ENCODE data around the gene MPV17L. TPM values are rescaled to one million over a fixed set of nuclear protein-coding genes. Genes with fewer than 3 reads are reported as not detected.
"Not testable (repeated sequence)": the region's sequence is repeated elsewhere in the genome, so short reads cannot be mapped to it uniquely, and the experiment has no call there.

Gene MPV17L
- total RNA-seq, 1 experiment from 2014 or later, result 4.6 TPM

DNA sequence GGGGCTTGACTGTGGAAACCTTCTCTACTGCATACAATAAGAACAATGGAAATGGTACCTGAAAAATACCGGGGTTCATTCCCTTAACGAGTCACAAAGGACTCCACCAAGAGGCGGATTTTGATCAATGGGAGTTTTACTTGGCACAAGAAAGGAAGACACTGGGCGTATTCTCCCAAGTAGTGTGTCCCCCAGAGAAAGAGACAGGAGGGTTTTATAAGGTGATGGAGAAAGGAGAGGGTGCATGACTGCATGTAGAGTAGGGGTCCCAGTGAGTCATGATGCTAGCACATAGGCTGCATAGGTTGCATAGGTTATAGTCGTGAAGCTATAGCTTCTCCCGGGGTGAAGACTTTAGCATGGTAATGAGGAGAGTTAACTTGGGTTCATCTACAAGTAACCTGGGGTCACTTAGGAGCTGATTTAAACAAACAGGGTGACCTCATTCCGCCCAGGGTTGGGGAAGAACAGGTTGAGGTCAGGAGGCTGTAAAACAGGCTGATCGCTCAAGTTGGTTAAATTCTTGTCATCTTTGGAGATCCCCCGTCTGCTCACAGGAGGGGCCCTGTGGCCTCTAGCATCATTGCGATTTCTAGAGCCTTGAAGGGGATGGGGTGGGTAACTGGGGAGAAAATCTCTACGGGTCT lies 1.5 kb downstream of the MPV17L start:
- H3K9me3 ChIP-seq, result no peaks in the 10 kb centered on the region
- H3K36me3 Mint-ChIP-seq (ENCODE audit: insufficient read depth, unreplicated experiment), result no peaks in the 10 kb centered on the region
- no peak overlapping the region for H3K4me3 ChIP-seq (ENCODE audit: low read depth, low read length)
- H3K27ac Mint-ChIP-seq (ENCODE audit: unreplicated experiment), result peak overlapping the region; percentile 26
- ChIA-PET POLR2A (no interaction called here), CTCF (no interaction called here)
- H3K27me3 ChIP-seq (replicated peaks; ENCODE audit: control insufficient read depth, insufficient read depth, low read length), result no peaks in the 10 kb centered on the region
- TF ChIP-seq, protein P1, sequence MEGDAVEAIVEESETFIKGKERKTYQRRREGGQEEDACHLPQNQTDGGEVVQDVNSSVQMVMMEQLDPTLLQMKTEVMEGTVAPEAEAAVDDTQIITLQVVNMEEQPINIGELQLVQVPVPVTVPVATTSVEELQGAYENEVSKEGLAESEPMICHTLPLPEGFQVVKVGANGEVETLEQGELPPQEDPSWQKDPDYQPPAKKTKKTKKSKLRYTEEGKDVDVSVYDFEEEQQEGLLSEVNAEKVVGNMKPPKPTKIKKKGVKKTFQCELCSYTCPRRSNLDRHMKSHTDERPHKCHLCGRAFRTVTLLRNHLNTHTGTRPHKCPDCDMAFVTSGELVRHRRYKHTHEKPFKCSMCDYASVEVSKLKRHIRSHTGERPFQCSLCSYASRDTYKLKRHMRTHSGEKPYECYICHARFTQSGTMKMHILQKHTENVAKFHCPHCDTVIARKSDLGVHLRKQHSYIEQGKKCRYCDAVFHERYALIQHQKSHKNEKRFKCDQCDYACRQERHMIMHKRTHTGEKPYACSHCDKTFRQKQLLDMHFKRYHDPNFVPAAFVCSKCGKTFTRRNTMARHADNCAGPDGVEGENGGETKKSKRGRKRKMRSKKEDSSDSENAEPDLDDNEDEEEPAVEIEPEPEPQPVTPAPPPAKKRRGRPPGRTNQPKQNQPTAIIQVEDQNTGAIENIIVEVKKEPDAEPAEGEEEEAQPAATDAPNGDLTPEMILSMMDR (IDR thresholded peaks at IDR 0.05; ENCODE audit: insufficient read depth in 1 of 2, low read depth in 1 of 2, low read length in 1 of 2, severe bottlenecking in 1 of 2, unreplicated experiment in 1 of 2), result no peak
- TSS peak; percentile 23 for BruUV-seq (replicated peaks)
- H3K27me3 Mint-ChIP-seq (ENCODE audit: insufficient read depth, unreplicated experiment), result no peaks in the 10 kb centered on the region
- H3K4me3 Mint-ChIP-seq (ENCODE audit: unreplicated experiment), result peak overlapping the region; percentile 64
- no peaks in the 10 kb centered on the region for H3K36me3 ChIP-seq (ENCODE audit: control insufficient read depth, insufficient read depth, low read length)
- H3K9me3 Mint-ChIP-seq (ENCODE audit: unreplicated experiment), result no peaks in the 10 kb centered on the region
- no peak for DNase-seq
- H3K4me1 ChIP-seq, result no peaks in the 10 kb centered on the region; the same call in 1 of the 2 replicates
- intact Hi-C loops (cut with micrococcal nuclease; ENCODE audit: unreplicated experiment), result no loop called here
- H3K4me1 Mint-ChIP-seq (ENCODE audit: low read depth, unreplicated experiment), result peaks cover 7% of the 10 kb centered on the region

DNA sequence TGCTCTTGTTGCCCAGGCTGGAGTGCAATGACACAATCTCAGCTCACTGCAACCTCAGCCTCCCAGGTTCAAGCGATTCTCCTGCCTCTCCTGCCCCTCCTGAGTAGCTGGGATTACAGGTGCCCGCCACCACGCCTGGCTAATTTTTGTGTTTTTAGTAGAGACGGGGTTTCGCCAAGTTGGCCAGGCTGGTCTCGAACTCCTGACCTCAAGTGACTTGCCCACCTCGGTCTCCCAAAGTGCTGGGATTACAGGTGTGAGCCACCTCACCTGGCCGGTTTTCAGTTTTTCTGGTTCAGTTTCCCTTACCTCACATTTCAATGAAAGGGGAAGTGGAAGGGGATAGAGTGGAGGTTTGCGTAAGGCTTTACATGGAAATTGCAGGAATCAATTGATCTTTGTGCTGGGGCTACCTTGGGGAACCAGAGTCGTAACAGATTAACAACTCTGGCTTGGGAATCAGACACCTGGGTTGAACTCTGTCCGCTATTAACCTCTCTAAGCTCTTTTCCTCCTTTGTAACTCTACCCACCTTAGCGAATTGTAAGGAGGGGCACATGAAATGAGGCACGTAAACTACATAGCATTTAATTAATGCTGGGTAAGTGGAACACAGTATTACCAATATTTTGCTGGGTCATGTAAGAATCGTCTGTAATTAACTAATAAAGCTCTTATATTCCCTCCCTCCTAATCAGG lies 3.2 kb downstream of the MPV17L start:
- Mint-ChIP-seq H3K36me3 (ENCODE audit: insufficient read depth, unreplicated experiment) (no peaks in the 10 kb centered on the region), H3K4me1 (ENCODE audit: low read depth, unreplicated experiment) (peaks cover 7% of the 10 kb centered on the region), H3K27me3 (ENCODE audit: insufficient read depth, unreplicated experiment) (no peaks in the 10 kb centered on the region), H3K9me3 (ENCODE audit: unreplicated experiment) (no peaks in the 10 kb centered on the region), H3K27ac (ENCODE audit: unreplicated experiment) (no peak overlapping the region), H3K4me3 (ENCODE audit: unreplicated experiment) (no peak overlapping the region)
- ChIA-PET POLR2A (no interaction called here), CTCF (no interaction called here)
- BruUV-seq (replicated peaks), result no TSS peak
- Histone ChIP-seq H3K4me1 (no peaks in the 10 kb centered on the region; the same call in 1 of the 2 replicates), H3K4me3 (ENCODE audit: low read depth, low read length) (no peak overlapping the region), H3K36me3 (ENCODE audit: control insufficient read depth, insufficient read depth, low read length) (no peaks in the 10 kb centered on the region), H3K9me3 (no peaks in the 10 kb centered on the region), H3K27me3 (replicated peaks; ENCODE audit: control insufficient read depth, insufficient read depth, low read length) (no peaks in the 10 kb centered on the region)
- TF ChIP-seq, protein P1 (IDR thresholded peaks at IDR 0.05; ENCODE audit: insufficient read depth in 1 of 2, low read depth in 1 of 2, low read length in 1 of 2, severe bottlenecking in 1 of 2, unreplicated experiment in 1 of 2), result no peak
- intact Hi-C loops (cut with micrococcal nuclease; ENCODE audit: unreplicated experiment), result no loop called here
- DNase-seq, result peak; percentile 30 to 45

DNA sequence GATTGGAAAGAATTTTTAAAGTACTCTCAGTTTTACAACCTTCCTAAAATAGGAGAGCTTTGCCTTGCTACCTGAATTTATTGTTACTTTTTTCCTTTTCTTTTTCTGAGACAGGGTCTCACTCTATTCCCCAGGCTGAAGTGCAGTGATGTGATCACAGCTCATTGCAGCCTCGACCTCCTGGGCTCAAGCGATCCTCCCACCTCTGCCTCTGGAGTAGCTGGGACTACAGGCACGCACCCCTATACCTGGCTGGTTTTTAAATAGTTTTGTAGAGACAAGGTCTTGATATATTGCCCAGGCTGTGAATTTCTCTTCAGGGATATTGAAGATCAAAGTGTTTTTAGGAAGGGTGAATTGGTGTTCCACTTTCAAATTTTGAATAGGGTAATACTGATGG lies 3.8 kb downstream of the MPV17L start:
- no peaks in the 10 kb centered on the region for H3K9me3 Mint-ChIP-seq (ENCODE audit: unreplicated experiment)
- Histone ChIP-seq H3K4me1 (no peaks in the 10 kb centered on the region; the same call in 1 of the 2 replicates), H3K4me3 (ENCODE audit: low read depth, low read length) (no peak overlapping the region), H3K27me3 (replicated peaks; ENCODE audit: control insufficient read depth, insufficient read depth, low read length) (no peaks in the 10 kb centered on the region), H3K36me3 (ENCODE audit: control insufficient read depth, insufficient read depth, low read length) (no peaks in the 10 kb centered on the region), H3K9me3 (no peaks in the 10 kb centered on the region)
- intact Hi-C loops (cut with micrococcal nuclease; ENCODE audit: unreplicated experiment), result no loop called here
- H3K4me3 Mint-ChIP-seq (ENCODE audit: unreplicated experiment), result no peak overlapping the region
- ChIA-PET CTCF (no interaction called here), POLR2A (no interaction called here)
- no peaks in the 10 kb centered on the region for H3K36me3 Mint-ChIP-seq (ENCODE audit: insufficient read depth, unreplicated experiment)
- BruUV-seq (replicated peaks), result no TSS peak
- no peaks in the 10 kb centered on the region for H3K27me3 Mint-ChIP-seq (ENCODE audit: insufficient read depth, unreplicated experiment)
- H3K27ac Mint-ChIP-seq (ENCODE audit: unreplicated experiment), result no peak overlapping the region
- no peak for DNase-seq
- TF ChIP-seq, protein P1 (IDR thresholded peaks at IDR 0.05; ENCODE audit: insufficient read depth in 1 of 2, low read depth in 1 of 2, low read length in 1 of 2, severe bottlenecking in 1 of 2, unreplicated experiment in 1 of 2), result no peak
- peaks cover 7% of the 10 kb centered on the region for H3K4me1 Mint-ChIP-seq (ENCODE audit: low read depth, unreplicated experiment)

DNA sequence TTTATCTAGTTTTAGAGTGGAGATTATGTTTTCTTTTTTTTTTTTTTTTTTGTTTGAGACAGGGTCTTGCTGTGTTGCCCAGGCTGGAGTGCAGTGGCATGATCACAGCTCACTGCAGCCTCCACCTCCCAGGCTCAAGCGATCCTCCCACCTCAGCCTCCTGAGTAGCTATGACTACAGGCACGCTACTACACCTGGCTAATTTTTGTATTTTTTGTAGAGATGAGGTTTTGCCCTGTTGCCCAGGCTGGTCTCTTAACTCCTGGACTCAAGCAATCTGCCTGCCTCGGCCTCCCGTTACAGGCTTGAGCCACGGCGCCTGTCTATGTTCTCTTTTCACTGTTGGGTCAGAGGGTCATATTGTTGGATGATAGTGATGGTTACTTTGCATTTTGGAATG lies 4.8 kb downstream of the MPV17L start:
- H3K36me3 Mint-ChIP-seq (ENCODE audit: insufficient read depth, unreplicated experiment); H3K4me3 ChIP-seq (ENCODE audit: low read depth, low read length); DNase-seq; H3K9me3 Mint-ChIP-seq (ENCODE audit: unreplicated experiment); H3K27me3 Mint-ChIP-seq (ENCODE audit: insufficient read depth, unreplicated experiment); H3K9me3 ChIP-seq; POLR2A ChIA-PET; H3K4me1 ChIP-seq; intact Hi-C loops (cut with micrococcal nuclease; ENCODE audit: unreplicated experiment); H3K4me3 Mint-ChIP-seq (ENCODE audit: unreplicated experiment); H3K36me3 ChIP-seq (ENCODE audit: control insufficient read depth, insufficient read depth, low read length); H3K4me1 Mint-ChIP-seq (ENCODE audit: low read depth, unreplicated experiment); CTCF ChIA-PET; H3K27me3 ChIP-seq (replicated peaks; ENCODE audit: control insufficient read depth, insufficient read depth, low read length); BruUV-seq (replicated peaks); H3K27ac Mint-ChIP-seq (ENCODE audit: unreplicated experiment): not testable (repeated sequence)

Data from Caco-2 (cell line).